ENCODE measurements around the gene VAX1. TPM values are rescaled to one million over a fixed set of nuclear protein-coding genes. Genes with fewer than 3 reads are reported as not detected.

VAX1 gene
- total and polyA plus RNA-seq, 2 donors (not counting 1 experiment from before 2014, with no cell fraction given) = not detected

DNA sequence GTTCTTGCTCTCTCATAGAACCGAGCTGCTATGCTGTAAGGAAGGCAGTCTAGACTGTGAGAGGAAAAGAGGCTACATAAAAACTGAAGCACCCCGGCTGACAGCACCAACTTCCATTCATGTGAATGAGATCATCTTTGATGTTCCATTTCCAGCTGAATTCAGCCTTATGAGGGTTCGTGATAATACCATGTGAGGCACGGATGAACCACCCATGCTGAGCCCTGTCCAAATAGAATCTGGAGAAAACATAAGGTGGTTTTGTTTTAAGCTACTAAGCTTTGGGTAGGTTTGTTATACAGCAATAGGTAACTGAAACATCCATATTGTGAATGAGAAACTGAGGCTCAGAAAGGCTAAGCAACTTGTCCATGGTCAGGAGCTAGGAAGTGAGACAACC is 6.9 kb upstream of the VAX1 start:
- H3K4me1 ChIP-seq (ENCODE audit: control insufficient read depth in 2 of 2, insufficient read depth in 2 of 2, low read length in 2 of 2) = no peaks in the 10 kb centered on the region
- peaks cover 0 to 11% (median 0%) of the 10 kb centered on the region in 3 donors for H3K9me3 ChIP-seq (ENCODE audit: control extremely low read depth in 1 of 3, control insufficient read depth in 2 of 3, insufficient read depth in 1 of 3, low read length in 2 of 3)
- H3K36me3 ChIP-seq (replicated peaks in 1 of 2; ENCODE audit: control extremely low read depth in 1 of 2, control insufficient read depth in 1 of 2, extremely low read depth in 1 of 2, insufficient read depth in 2 of 2, low read length in 1 of 2) = no peaks in the 10 kb centered on the region
- Mint-ChIP-seq H3K9me3 (ENCODE audit: insufficient read depth) (no peaks in the 10 kb centered on the region), H3K27me3 (peaks cover 52% of the 10 kb centered on the region), H3K4me3 (no peak overlapping the region), H3K4me1 (no peaks in the 10 kb centered on the region), H3K27ac (no peak overlapping the region)
- ChIA-PET POLR2A (interaction anchor here (0.6 kb wide), 1 partner anchor 25 kb away, joined by 3 read pairs; no protein-coding TSS in a partner anchor), CTCF (no interaction called here)
- WGBS (ENCODE audit: insufficient coverage) = 71% methylated on average over 4 of the region's 4 CpGs
- no peak for ATAC-seq (ENCODE audit: low read depth)
- intact Hi-C loops (cut with micrococcal nuclease) = no loop called here
- H3K79me2 ChIP-seq (ENCODE audit: control insufficient read depth, insufficient read depth, low read length) = no peaks in the 10 kb centered on the region
- no peak overlapping the region for H3K4me3 ChIP-seq (ENCODE audit: control extremely low read depth in 1 of 5, extremely low read depth in 1 of 5, insufficient read depth in 1 of 5, low read depth in 2 of 5, low read length in 4 of 5)
- no peak for TF ChIP-seq EZH2 (IDR thresholded peaks at IDR 0.05; ENCODE audit: borderline replicate concordance, insufficient read depth, low read depth, low read length, poor library complexity, severe bottlenecking)
- TF ChIP-seq, protein P1, sequence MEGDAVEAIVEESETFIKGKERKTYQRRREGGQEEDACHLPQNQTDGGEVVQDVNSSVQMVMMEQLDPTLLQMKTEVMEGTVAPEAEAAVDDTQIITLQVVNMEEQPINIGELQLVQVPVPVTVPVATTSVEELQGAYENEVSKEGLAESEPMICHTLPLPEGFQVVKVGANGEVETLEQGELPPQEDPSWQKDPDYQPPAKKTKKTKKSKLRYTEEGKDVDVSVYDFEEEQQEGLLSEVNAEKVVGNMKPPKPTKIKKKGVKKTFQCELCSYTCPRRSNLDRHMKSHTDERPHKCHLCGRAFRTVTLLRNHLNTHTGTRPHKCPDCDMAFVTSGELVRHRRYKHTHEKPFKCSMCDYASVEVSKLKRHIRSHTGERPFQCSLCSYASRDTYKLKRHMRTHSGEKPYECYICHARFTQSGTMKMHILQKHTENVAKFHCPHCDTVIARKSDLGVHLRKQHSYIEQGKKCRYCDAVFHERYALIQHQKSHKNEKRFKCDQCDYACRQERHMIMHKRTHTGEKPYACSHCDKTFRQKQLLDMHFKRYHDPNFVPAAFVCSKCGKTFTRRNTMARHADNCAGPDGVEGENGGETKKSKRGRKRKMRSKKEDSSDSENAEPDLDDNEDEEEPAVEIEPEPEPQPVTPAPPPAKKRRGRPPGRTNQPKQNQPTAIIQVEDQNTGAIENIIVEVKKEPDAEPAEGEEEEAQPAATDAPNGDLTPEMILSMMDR (IDR thresholded peaks at IDR 0.05) = no peak
- no peak overlapping the region for H3K9ac ChIP-seq (ENCODE audit: low read length)
- H3K27me3 ChIP-seq (replicated peaks in 1 of 4; ENCODE audit: control extremely low read depth in 1 of 4, control insufficient read depth in 3 of 4, insufficient read depth in 4 of 4, low read length in 3 of 4) = peaks cover 0 to 27% (median 11%) of the 10 kb centered on the region in 4 experiments
- no peak for DNase-seq
- H3K27ac ChIP-seq (ENCODE audit: low read length in 2 of 2) = no peak overlapping the region
- H3K4me2 ChIP-seq (replicated peaks; ENCODE audit: low read depth, low read length, poor library complexity, severe bottlenecking) = no peak overlapping the region
- H2AFZ ChIP-seq (ENCODE audit: insufficient read depth, low read depth, low read length, poor library complexity, severe bottlenecking) = no peak overlapping the region
- H4K20me1 ChIP-seq (ENCODE audit: control insufficient read depth, insufficient read depth, low read length, poor library complexity, severe bottlenecking) = no peaks in the 10 kb centered on the region

DNA sequence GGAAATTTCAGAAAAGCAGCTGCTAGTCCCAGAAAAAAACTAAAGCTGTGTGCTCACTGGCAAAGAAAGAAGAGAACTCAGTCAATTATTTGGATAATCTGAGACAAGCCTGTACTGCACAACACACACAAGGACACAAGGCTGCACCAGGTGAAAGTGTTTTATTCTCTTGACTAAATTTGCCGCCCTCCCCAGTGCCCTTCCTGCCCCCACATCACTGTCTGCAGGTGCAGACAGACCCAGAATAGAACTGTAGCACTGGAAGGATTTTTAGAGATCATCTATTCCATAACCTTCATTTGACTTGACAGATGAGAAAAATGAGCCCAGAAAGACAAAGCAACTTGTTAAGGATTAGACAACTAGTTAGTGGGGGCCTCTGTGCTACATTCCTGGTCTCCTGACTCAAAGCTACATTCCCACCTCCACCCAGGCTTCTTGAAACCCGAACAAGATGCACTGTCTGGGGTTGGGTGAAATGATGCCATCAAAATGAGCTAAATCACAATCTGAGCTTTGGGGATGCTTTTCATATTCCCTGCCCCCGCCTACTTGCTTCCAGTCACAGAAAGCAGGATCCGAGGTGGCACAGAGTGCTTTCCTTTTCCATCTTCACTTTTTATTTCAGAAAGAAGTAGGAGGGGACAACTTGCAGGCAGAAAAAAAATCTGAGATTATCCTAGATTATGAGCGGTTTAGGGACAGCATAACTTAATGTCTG is 5.2 kb upstream of the VAX1 start:
- Histone ChIP-seq H3K79me2 (ENCODE audit: control insufficient read depth, insufficient read depth, low read length) (no peaks in the 10 kb centered on the region), H4K20me1 (ENCODE audit: control insufficient read depth, insufficient read depth, low read length, poor library complexity, severe bottlenecking) (no peaks in the 10 kb centered on the region), H3K4me3 (ENCODE audit: control extremely low read depth in 1 of 5, extremely low read depth in 1 of 5, insufficient read depth in 1 of 5, low read depth in 2 of 5, low read length in 4 of 5) (no peak overlapping the region), H3K4me1 (ENCODE audit: control insufficient read depth in 2 of 2, insufficient read depth in 2 of 2, low read length in 2 of 2) (no peaks in the 10 kb centered on the region), H3K27me3 (replicated peaks in 1 of 4; ENCODE audit: control extremely low read depth in 1 of 4, control insufficient read depth in 3 of 4, insufficient read depth in 4 of 4, low read length in 3 of 4) (peaks cover 0 to 36% (median 17%) of the 10 kb centered on the region in 4 experiments), H3K27ac (ENCODE audit: low read length in 2 of 2) (no peak overlapping the region), H2AFZ (ENCODE audit: insufficient read depth, low read depth, low read length, poor library complexity, severe bottlenecking) (no peak overlapping the region), H3K36me3 (replicated peaks in 1 of 2; ENCODE audit: control extremely low read depth in 1 of 2, control insufficient read depth in 1 of 2, extremely low read depth in 1 of 2, insufficient read depth in 2 of 2, low read length in 1 of 2) (no peaks in the 10 kb centered on the region), H3K9me3 (ENCODE audit: control extremely low read depth in 1 of 3, control insufficient read depth in 2 of 3, insufficient read depth in 1 of 3, low read length in 2 of 3) (peaks cover 0 to 16% (median 0%) of the 10 kb centered on the region in 3 donors), H3K9ac (ENCODE audit: low read length) (no peak overlapping the region), H3K4me2 (replicated peaks; ENCODE audit: low read depth, low read length, poor library complexity, severe bottlenecking) (no peak overlapping the region)
- CTCF ChIA-PET = no interaction called here
- POLR2A ChIA-PET = no interaction called here
- H3K27me3 Mint-ChIP-seq = peaks cover 47% of the 10 kb centered on the region
- no peaks in the 10 kb centered on the region for H3K9me3 Mint-ChIP-seq (ENCODE audit: insufficient read depth)
- no peak overlapping the region for H3K4me3 Mint-ChIP-seq
- TF ChIP-seq, protein P1 (IDR thresholded peaks at IDR 0.05) = no peak
- TF ChIP-seq EZH2 (IDR thresholded peaks at IDR 0.05; ENCODE audit: borderline replicate concordance, insufficient read depth, low read depth, low read length, poor library complexity, severe bottlenecking) = no peak
- no peaks in the 10 kb centered on the region for H3K4me1 Mint-ChIP-seq
- ATAC-seq (ENCODE audit: low read depth) (no peak), DNase-seq (no peak)
- intact Hi-C loops (cut with micrococcal nuclease) = no loop called here
- H3K27ac Mint-ChIP-seq = no peak overlapping the region
- WGBS (ENCODE audit: insufficient coverage) = no CpG with 5 or more reads among the region's 5 CpGs
